Testis (tissue), 2 donors: ENCODE data around the gene GTF2I.
"Not testable (repeated sequence)": the region's sequence is repeated elsewhere in the genome, so short reads cannot be mapped to it uniquely, and the experiment has no call there.

Source experiments
- CTCF ChIP-seq, 3 experiments: fragments of 450-650 bp in 2 of 3; fragments of 200-600 bp in 1 of 3; sonication (generic) in 1 of 3; IDR thresholded peaks; one replicate each; pipeline ENCODE4 v1.5.1; 2016 to 2019; ENCODE audit warnings: antibody characterized with exemption in 3 of 3, mild to moderate bottlenecking in 2 of 3, moderate library complexity in 1 of 3
- POLR2A ChIP-seq: fragments of 450-650 bp; IDR thresholded peaks from one replicate; pipeline ENCODE4 v1.6.1; 2017; ENCODE audit warnings: antibody characterized with exemption, mild to moderate bottlenecking, moderate library complexity

GRCh38 chr7:74667520-74667919 lies 10.0 kb downstream of the GTF2I start:
- TF ChIP-seq CTCF (IDR thresholded peaks at IDR 0.05); POLR2A: not testable (repeated sequence)
